HG02840 (cell line): Measurements from ENCODE around the gene PWWP3B.
"Not testable (repeated sequence)": the region's sequence is repeated elsewhere in the genome, so short reads cannot be mapped to it uniquely, and the experiment has no call there.

Source experiments
- ATAC-seq: cut with Tn5 transposase; IDR thresholded peaks from one replicate; pipeline ENCODE4 v1.9.1; 2021; ENCODE audit warnings: mild to moderate bottlenecking, moderate library complexity, moderate number of reproducible peaks; ENCODE audit not compliant: unreplicated experiment, low FRiP score

PWWP3B gene

GRCh38 chrX:106168107-106168506 lies at the start of gene PWWP3B:
PWWP3B (plus strand) TSS chrX:106168305; CDS start chrX:106205433, 37,128 bp downstream.
- ATAC-seq = no peak

GRCh38 chrX:106139048-106139447 lies 29.1 kb upstream of the PWWP3B start:
- ATAC-seq = no peak

- no peak for ATAC-seq
These were observed 23.1 kb upstream of the PWWP3B start for GRCh38 chrX:106144755-106145639.

GRCh38 chrX:106150701-106151100 lies 17.4 kb upstream of the PWWP3B start:
- no peak for ATAC-seq

- ATAC-seq = no peak
These were observed 8.2 kb upstream of the PWWP3B start for GRCh38 chrX:106159861-106160282.

GRCh38 chrX:106170318-106170717 lies 2.2 kb downstream of the PWWP3B start:
- no peak for ATAC-seq

GRCh38 chrX:106171293-106171820 lies 3.3 kb downstream of the PWWP3B start:
- no peak for ATAC-seq

- ATAC-seq = no peak
These were observed 9.2 kb downstream of the PWWP3B start for GRCh38 chrX:106177106-106177981.

GRCh38 chrX:106177982-106178321 lies 9.8 kb downstream of the PWWP3B start:
- ATAC-seq = no peak

GRCh38 chrX:106178826-106179225 lies 10.7 kb downstream of the PWWP3B start:
- no peak for ATAC-seq

- ATAC-seq = not testable (repeated sequence)
These were observed 15.6 kb downstream of the PWWP3B start for GRCh38 chrX:106183685-106184084.

GRCh38 chrX:106201502-106202178 lies 33.5 kb downstream of the PWWP3B start:
- ATAC-seq = no peak

GRCh38 chrX:106203315-106203714 lies 35.2 kb downstream of the PWWP3B start:
- no peak for ATAC-seq

- ATAC-seq = no peak
These were observed 40.0 kb downstream of the PWWP3B start for GRCh38 chrX:106208154-106208553.
